Keratinocyte (primary cell): ENCODE measurements around the gene TMEM242.

ENCODE experiments used
- EZH2 ChIP-seq: IDR thresholded peaks from one replicate; pipeline ENCODE4 v1.6.1; 2012; ENCODE audit warnings: inconsistent platforms, mild to moderate bottlenecking, low read length, moderate library complexity
- TF ChIP-seq, protein P1 (sequence below), 3 experiments: IDR thresholded peaks in 1 of 3; conservative IDR thresholded peaks in 1 of 3; optimal IDR thresholded peaks in 1 of 3; 2 replicates in 2 of 3; 3 replicates in 1 of 3; pipeline versions ENCODE3 to v1.5.1; 2011; ENCODE audit warnings: low read length in 3 of 3, mild to moderate bottlenecking in 3 of 3, moderate library complexity in 2 of 3, control low read depth in 1 of 3, inconsistent platforms in 1 of 3; ENCODE audit not compliant: insufficient read depth in 2 of 3; ENCODE audit errors: extremely low read depth in 1 of 3

DNA sequence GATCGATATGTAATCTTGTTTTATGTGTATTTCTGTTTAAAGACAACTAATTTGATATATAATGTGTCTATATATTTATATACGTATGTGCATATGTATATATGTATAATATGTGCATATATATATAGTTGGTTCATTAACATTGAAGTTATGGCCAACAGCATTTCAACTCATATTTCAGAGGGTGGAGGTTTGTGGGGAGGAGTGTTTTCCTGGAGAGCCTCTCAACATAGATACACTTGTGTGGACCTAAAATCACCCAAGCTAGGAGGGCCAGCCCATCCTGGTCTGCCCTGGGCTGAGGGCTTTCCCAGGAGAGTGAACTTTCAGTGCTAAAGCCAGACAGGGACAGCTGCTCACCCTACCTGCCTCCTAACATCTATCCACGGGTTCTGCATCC, 68.8 kb downstream of the TMEM242 start:
- TF ChIP-seq, protein P1, sequence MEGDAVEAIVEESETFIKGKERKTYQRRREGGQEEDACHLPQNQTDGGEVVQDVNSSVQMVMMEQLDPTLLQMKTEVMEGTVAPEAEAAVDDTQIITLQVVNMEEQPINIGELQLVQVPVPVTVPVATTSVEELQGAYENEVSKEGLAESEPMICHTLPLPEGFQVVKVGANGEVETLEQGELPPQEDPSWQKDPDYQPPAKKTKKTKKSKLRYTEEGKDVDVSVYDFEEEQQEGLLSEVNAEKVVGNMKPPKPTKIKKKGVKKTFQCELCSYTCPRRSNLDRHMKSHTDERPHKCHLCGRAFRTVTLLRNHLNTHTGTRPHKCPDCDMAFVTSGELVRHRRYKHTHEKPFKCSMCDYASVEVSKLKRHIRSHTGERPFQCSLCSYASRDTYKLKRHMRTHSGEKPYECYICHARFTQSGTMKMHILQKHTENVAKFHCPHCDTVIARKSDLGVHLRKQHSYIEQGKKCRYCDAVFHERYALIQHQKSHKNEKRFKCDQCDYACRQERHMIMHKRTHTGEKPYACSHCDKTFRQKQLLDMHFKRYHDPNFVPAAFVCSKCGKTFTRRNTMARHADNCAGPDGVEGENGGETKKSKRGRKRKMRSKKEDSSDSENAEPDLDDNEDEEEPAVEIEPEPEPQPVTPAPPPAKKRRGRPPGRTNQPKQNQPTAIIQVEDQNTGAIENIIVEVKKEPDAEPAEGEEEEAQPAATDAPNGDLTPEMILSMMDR (optimal IDR thresholded peaks at IDR 0.05 in 1 of 3, IDR thresholded peaks at IDR 0.05 in 1 of 3, conservative IDR thresholded peaks at IDR 0.05 in 1 of 3; ENCODE audit: extremely low read depth in 1 of 3, insufficient read depth in 2 of 3, low read length in 3 of 3) = no peak
- no peak for TF ChIP-seq EZH2
